A673 (cell line): Measurements from ENCODE around the gene HDHD2. TPM values are rescaled to one million over a fixed set of nuclear protein-coding genes. Genes with fewer than 3 reads are reported as not detected.

Experiments
- BruUV-seq: library from RNA; stranded (reverse); fragments of 400-500 nt; replicated peaks from 2 replicates; lab custom pipeline; 2021; lab: Mats Ljungman, UMichigan
- CTCF ChIA-PET: fragments of 300-600 bp; sonication (Branson Sonifier 250); formaldehyde crosslinking; loops from one replicate; lab custom pipeline; 2022; ENCODE audit warnings: antibody characterized with exemption; lab: Charles Lee
- POLR2A ChIA-PET: fragments of 300-600 bp; sonication (Branson Sonifier 250); formaldehyde crosslinking; loops from one replicate; lab custom pipeline; 2022; ENCODE audit warnings: antibody characterized with exemption; ENCODE audit not compliant: low non-redundant PET; lab: Charles Lee
- DNase-seq: peaks from one replicate; pipeline ENCODE4 v3.0.0-alpha.2; 2015; ENCODE audit warnings: low spot score
- H3K27ac ChIP-seq: fragments of 200-600 bp; sonication (generic); 2 replicates; pipeline ENCODE4 v1.5.1; 2016; ENCODE audit warnings: mixed run types, low read depth, mild to moderate bottlenecking, mixed read lengths, antibody characterized with exemption, low read length; ENCODE audit not compliant: poor library complexity, severe bottlenecking
- H3K27me3 ChIP-seq: fragments of 200-600 bp; sonication (generic); replicated peaks from 2 replicates; pipeline ENCODE4 v1.6.1; 2017; ENCODE audit warnings: mixed run types, low read depth, mild to moderate bottlenecking, mixed read lengths, antibody characterized with exemption, low read length; ENCODE audit not compliant: insufficient read depth, poor library complexity
- H3K36me3 ChIP-seq: fragments of 200-600 bp; sonication (generic); 2 replicates; pipeline ENCODE4 v1.6.1; 2016; ENCODE audit warnings: mixed run types, mild to moderate bottlenecking, mixed read lengths, antibody characterized with exemption, low read length; ENCODE audit not compliant: insufficient read depth, poor library complexity, severe bottlenecking
- H3K4me1 ChIP-seq: fragments of 200-600 bp; sonication (generic); 2 replicates; pipeline ENCODE4 v1.6.1; 2017; ENCODE audit warnings: mixed run types, mild to moderate bottlenecking, mixed read lengths, antibody characterized with exemption, low read length; ENCODE audit not compliant: insufficient read depth, poor library complexity, severe bottlenecking
- H3K4me3 ChIP-seq: fragments of 200-600 bp; sonication (generic); 2 replicates; pipeline ENCODE4 v1.5.1; 2016; ENCODE audit warnings: low read depth, mixed run types, mild to moderate bottlenecking, mixed read lengths, low read length; ENCODE audit not compliant: poor library complexity, severe bottlenecking
- H3K9me3 ChIP-seq: fragments of 200-600 bp; sonication (generic); 2 replicates; pipeline ENCODE4 v1.6.1; 2016; ENCODE audit warnings: mixed run types, low read depth, mild to moderate bottlenecking, mixed read lengths, antibody characterized with exemption, low read length; ENCODE audit not compliant: poor library complexity, severe bottlenecking
- EZH2 ChIP-seq: fragments of 200-600 bp; sonication (generic); IDR thresholded peaks from 2 replicates; pipeline ENCODE4 v1.6.1; 2017; ENCODE audit warnings: borderline replicate concordance, low read depth, mild to moderate bottlenecking, mixed read lengths, antibody characterized with exemption, low read length; ENCODE audit not compliant: poor library complexity, severe bottlenecking
- intact Hi-C: fragments of 100-400 bp; cut with micrococcal nuclease; formaldehyde crosslinking; loops from one replicate; pipeline ENCODE4 v1.10.0; 2022; ENCODE audit not compliant: unreplicated experiment
- total RNA-seq: library from RNA; stranded (reverse); gene quantifications from 2 replicates; pipeline ENCODE4 v1.2.3, GENCODE V29; 2021
- TF ChIP-seq, protein P1 (sequence below): fragments of 300-800, 200-600 bp; sonication (generic); conservative IDR thresholded peaks from 2 replicates; pipeline ENCODE4 v1.5.1; 2017; ENCODE audit warnings: low read depth, mild to moderate bottlenecking, antibody characterized with exemption, low read length, moderate library complexity, mixed read lengths

Gene HDHD2
- total RNA-seq, 1 experiment from 2014 or later = 49.9 TPM

GRCh38 chr18:47168509-47168908, 18.2 kb upstream of the HDHD2 start:
- no peaks in the 10 kb centered on the region for H3K36me3 ChIP-seq
- no peak for DNase-seq
- no peaks in the 10 kb centered on the region for H3K9me3 ChIP-seq
- H3K27ac ChIP-seq = no peak overlapping the region
- no peak overlapping the region for H3K4me3 ChIP-seq
- CTCF ChIA-PET = no interaction called here
- no TSS peak for BruUV-seq
- POLR2A ChIA-PET = no interaction called here
- no peaks in the 10 kb centered on the region for H3K4me1 ChIP-seq
- intact Hi-C loops = no loop called here
- TF ChIP-seq, protein P1, sequence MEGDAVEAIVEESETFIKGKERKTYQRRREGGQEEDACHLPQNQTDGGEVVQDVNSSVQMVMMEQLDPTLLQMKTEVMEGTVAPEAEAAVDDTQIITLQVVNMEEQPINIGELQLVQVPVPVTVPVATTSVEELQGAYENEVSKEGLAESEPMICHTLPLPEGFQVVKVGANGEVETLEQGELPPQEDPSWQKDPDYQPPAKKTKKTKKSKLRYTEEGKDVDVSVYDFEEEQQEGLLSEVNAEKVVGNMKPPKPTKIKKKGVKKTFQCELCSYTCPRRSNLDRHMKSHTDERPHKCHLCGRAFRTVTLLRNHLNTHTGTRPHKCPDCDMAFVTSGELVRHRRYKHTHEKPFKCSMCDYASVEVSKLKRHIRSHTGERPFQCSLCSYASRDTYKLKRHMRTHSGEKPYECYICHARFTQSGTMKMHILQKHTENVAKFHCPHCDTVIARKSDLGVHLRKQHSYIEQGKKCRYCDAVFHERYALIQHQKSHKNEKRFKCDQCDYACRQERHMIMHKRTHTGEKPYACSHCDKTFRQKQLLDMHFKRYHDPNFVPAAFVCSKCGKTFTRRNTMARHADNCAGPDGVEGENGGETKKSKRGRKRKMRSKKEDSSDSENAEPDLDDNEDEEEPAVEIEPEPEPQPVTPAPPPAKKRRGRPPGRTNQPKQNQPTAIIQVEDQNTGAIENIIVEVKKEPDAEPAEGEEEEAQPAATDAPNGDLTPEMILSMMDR = no peak
- no peak for TF ChIP-seq EZH2
- H3K27me3 ChIP-seq = no peaks in the 10 kb centered on the region

GRCh38 chr18:47166294-47166693, 16.0 kb upstream of the HDHD2 start:
- intact Hi-C loops = no loop called here
- POLR2A ChIA-PET = no interaction called here
- H3K9me3 ChIP-seq = no peaks in the 10 kb centered on the region

DNA sequence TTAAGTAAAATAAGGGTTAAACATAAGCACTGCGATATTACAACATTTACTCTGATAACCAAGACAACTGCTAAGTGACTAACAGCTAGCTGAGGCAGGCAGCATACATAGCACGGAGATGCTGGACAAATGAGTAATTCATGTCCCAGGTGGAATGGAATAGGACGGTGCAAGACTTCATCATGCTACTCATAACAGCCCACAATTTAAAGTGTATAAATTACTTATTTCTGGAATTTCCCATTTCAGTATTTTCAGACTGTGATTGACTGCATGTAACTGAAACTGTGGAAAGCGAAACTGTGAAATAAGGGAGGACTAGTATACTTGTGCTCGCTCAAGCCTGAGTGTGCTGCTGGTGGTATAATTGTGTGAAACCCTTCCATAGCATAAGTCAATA, 12.9 kb upstream of the HDHD2 start:
- TF ChIP-seq EZH2 = no peak
- TF ChIP-seq, protein P1 = no peak
- Histone ChIP-seq H3K27me3 (no peaks in the 10 kb centered on the region), H3K27ac (no peak overlapping the region), H3K9me3 (no peaks in the 10 kb centered on the region), H3K4me3 (no peak overlapping the region), H3K4me1 (no peaks in the 10 kb centered on the region), H3K36me3 (no peaks in the 10 kb centered on the region)
- ChIA-PET POLR2A (no interaction called here), CTCF (no interaction called here)
- intact Hi-C loops = no loop called here
- no peak for DNase-seq
- BruUV-seq = no TSS peak

More at GRCh38 chr18:47166294-47166693, 16.0 kb upstream of the HDHD2 start:
- no peaks in the 10 kb centered on the region for H3K4me1 ChIP-seq
- DNase-seq = no peak
- H3K4me3 ChIP-seq = no peak overlapping the region
- TF ChIP-seq, protein P1 = no peak
- no peak for TF ChIP-seq EZH2
- H3K36me3 ChIP-seq = no peaks in the 10 kb centered on the region
- BruUV-seq = no TSS peak
- no peaks in the 10 kb centered on the region for H3K27me3 ChIP-seq
- CTCF ChIA-PET = no interaction called here
- no peak overlapping the region for H3K27ac ChIP-seq
